CD4-positive, alpha-beta T cell treated with Interleukin-15 for 1 hour (primary cell): ENCODE results near the gene NTNG2.

Source experiments
- DNase-seq: peaks from one replicate; pipeline ENCODE4 v3.0.0-alpha.2; 2020

NTNG2 gene

DNA sequence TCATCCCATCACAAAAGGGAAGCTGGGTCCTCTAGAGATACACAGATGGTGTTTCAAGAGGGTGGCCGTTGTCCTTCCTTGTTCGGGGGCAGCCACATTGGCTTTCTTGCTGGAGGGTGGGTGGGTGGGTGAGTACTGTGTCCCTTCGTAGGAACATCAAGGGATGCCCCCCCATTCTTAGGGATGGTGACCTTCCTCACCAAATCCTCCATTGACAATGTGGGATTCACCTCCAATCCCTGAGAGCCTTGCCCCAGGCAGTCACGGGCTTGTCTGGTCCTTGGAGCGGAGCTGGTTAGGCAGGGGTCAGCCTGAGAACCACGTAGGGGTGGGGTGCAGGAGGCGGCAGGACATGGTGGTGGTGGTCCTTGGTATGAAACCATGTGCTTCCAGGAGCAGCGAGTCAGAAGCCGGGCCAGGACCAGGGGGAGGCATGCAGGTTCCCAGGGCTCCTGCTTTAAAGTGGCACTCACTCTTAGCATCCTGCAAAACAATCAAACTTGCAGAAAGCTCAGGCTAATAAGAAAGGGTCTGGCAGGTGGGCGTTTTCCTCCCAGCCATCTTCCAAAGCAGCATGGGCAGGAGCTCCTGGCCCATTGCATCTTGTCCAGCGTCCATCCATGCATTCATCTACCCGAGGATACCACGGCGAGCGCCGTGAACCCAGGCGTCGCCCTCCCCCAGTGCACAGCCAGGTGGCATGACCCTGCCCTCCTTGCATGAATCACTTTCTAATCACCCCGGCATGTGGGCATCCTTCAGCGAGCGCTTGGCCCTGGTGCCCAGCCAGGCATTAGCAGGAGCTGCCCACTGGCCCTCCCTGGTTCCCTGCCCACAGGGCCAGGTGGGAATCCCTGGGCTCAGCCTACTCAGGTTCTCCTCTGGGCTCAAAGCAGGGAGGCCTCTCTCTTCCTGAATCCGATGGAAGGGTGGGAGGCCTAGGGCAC lies 76.4 kb downstream of the NTNG2 start:
- DNase-seq, result no peak

GRCh38 chr9:132238992-132239391 lies 77.1 kb downstream of the NTNG2 start:
- no peak for DNase-seq

GRCh38 chr9:132239518-132239917 lies 77.7 kb downstream of the NTNG2 start:
- no peak for DNase-seq

DNA sequence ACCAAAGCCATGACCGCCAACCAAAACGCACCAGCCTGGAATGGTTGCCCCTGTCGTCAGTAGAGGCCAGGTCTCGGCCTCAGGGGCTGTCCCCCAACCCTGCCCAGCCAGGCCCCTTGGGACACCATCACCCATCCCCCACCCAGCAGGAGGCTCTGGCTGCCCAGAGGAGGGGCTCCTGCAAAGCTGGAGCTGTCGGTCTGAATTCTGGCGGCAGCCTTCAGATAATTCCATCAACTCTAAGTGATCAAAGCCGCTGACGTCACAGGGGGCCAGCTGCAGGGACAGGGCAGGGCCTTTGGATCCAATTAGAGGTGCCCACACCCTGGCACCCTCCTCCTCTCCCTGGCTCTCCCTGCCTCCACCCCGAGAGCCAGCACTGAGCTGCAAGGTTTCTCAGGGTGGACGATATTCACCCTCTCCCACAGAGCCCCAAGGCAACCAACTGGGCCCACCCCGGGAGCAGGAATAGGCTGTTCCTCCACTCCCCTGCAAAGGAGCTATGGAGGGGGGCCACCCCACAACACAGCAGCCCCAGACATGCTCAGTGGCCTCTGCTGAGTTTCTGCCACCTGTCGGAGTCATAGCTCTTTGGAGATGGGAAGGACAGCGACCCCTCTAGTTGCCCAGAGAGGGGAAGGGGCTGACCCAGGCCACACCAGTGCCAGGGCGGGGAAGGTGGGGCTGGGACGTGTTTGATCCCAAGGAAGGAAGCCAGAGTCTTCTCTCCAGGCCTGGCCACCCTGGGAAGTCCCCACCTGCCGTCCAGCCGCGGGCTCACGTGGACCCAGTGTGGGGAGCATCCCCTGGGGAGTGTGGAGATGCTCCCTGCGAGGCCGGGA lies 78.4 kb downstream of the NTNG2 start:
- no peak for DNase-seq

DNA sequence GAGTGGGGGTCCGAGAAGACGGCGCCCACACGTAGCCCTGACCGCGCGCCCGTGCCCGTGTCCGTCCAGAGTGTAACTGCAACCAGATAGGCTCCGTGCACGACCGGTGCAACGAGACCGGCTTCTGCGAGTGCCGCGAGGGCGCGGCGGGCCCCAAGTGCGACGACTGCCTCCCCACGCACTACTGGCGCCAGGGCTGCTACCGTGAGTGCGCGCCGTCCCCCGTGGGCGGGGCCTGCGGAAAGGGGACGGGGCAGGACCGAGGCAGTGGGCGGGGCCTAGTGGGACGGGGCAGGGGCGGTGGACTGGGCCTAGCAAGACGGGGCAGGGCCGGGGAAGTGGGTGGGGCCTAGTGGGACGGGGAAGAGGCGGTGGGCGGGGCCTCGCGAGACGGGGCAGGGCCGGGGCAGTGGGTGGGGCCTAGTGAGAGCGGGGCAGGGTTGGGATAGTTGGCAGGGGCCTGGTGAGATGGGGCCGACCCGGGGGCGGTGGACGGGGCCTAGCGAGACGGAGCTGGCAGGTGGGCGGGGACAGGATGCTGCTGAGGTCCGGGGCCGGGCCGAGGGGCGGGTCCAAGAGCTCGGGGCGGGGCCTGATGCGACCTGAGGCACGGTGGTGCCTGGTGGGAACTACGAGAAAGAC lies 79.1 kb downstream of the NTNG2 start:
- DNase-seq, result peak; percentile 100

GRCh38 chr9:132241483-132241839 lies 79.6 kb downstream of the NTNG2 start:
- DNase-seq, result no peak

GRCh38 chr9:132241840-132242620 lies 80.2 kb downstream of the NTNG2 start:
- DNase-seq, result peak; percentile 70

DNA sequence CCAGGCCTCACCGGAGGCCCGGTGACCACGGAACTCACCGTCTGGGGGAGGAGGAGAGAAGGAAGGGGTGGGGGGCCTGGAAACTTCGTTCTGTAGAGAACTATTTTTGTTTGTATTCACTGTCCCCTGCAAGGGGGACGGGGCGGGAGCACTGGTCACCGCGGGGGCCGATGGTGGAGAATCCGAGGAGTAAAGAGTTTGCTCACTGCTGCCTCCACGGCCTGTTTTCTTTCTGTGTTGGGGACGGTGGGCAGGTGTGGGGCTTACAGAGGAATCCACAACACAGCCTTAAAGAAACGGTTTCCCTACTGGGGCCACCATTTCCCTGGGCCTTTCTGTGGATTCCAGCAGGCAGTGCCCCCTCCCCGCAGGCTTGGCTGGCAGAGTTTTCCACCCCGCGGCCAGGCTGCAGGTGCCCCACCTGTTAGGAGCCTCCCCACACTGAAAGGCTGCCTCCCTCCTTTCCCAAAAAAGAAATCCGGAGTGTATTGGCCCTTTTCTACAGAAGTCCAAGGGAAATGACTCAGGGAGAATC lies 80.8 kb downstream of the NTNG2 start:
- DNase-seq, result no peak

DNA sequence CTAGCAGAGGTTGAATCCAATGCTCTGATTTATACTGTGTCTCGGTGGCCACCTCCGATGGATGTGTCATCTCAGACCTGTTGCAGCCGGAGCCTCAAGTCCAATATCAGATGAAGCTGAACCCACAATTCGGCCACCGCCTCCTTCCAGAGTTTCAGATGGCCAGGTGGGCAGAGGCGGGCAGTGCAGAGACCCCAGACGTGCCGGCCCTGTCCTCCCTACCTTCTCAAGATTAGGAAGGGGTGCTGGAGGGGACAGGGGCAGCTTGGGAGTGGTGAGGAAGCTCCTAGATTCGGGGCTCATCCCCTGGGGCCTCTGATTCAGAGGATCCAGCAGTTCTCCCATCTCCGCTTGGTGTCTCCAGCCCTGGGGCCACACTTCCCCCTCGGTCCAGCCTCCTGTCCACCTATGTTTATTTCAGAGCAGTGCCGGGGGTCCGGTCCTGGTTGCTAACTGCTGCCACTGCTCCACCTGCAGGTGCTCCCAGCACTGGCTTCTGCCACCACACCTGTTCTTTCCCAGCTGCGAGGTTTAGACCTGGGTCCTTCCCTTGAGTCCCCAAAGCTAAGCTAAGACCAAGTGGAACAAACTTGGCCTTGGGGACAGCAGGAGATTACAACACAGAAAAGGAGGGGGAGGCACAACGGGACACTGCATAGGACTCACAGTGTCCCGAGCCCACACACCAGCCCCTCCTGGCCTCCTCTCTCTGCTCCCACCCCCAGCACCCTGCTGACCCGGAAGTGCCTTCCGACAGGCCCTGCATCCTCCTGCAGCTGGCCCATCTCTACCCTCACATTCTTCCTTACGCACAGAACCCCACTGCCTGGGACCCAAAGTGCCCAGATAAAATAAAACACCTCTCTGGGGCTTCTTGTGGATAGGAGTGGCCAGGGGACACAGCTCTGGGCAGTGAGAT lies 81.6 kb downstream of the NTNG2 start:
- DNase-seq, result no peak

GRCh38 chr9:132244582-132245455 lies 83.0 kb downstream of the NTNG2 start:
- no peak for DNase-seq

DNA sequence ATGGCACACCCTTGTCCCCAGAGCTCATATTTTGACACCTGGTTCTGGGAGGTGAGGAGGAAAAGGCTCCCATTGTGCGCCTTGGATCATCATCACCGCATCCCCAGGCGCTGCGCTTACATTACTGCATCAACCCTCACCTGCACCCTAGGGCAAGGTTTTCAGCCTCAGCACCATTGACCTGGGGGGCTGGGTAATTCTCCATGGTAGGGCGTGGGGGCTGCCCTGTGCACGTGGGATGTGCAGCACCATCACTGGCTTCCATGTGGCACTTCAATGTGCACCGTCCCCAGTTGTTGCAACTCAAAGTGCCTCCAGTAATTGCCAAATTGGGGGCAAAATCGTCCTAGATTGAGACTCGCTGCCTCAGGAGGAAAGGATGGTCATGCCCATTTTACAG lies 83.6 kb downstream of the NTNG2 start:
- no peak for DNase-seq

- no peak for DNase-seq
Observed at GRCh38 chr9:132247942-132248341, 86.1 kb downstream of the NTNG2 start.

DNA sequence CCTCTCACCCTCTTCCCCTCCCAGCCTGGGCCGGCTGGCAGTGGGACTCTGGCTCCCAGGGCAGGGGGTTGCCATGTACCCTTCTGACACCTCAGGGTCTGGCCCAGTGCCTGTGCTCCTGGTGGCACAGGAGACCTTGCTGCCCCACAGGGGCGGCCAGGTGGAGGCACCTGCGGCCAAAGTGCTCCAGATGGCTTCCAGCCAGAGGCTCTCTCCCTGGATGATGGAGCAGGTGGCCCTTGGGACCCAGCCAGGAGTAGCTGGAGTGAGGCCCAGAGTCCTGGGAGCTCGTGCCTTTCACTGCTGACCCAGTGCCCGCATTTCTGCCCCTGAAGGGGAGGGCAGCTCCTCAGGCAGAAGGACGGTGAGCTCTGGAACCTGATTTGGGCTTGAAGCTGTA lies 87.3 kb downstream of the NTNG2 start:
- no peak for DNase-seq

- DNase-seq, result no peak
Observed at GRCh38 chr9:132249690-132250089, 87.8 kb downstream of the NTNG2 start.

- DNase-seq, result no peak
Observed at GRCh38 chr9:132250324-132251262, 88.7 kb downstream of the NTNG2 start.

- DNase-seq, result no peak
Observed at GRCh38 chr9:132260846-132261245, 99.0 kb downstream of the NTNG2 start.

- DNase-seq, result no peak
Observed at GRCh38 chr9:132266017-132266416, 104.2 kb downstream of the NTNG2 start.

DNA sequence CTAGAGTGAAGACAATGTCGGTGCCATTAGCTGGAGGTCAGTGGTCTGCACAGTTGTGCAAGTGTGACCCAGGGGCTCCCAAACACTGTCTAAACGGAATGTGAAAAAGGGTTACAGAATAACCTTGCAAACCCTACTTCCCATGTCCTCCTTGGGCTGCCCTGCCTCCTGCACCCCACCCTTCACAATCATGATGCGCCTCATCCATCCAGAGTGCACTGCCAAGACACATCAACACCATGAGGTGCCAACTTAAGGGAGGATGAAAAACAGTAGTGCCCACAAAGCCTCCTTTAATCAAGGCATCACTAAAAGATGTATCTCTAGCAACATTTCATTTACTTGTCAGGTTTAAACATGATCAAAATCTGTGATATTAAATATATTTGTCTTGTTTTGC lies 105.8 kb downstream of the NTNG2 start:
- no peak for DNase-seq
